DMS53 treated with DMSO at 0.1 percent for 48 hours (cell line): ENCODE data around the gene HOXD12.

Experiments used
- DNase-seq: peaks from one replicate; lab custom pipeline; 2025; ENCODE audit not compliant: unreplicated experiment; lab: John Stamatoyannopoulos, UW

Gene HOXD12

DNA sequence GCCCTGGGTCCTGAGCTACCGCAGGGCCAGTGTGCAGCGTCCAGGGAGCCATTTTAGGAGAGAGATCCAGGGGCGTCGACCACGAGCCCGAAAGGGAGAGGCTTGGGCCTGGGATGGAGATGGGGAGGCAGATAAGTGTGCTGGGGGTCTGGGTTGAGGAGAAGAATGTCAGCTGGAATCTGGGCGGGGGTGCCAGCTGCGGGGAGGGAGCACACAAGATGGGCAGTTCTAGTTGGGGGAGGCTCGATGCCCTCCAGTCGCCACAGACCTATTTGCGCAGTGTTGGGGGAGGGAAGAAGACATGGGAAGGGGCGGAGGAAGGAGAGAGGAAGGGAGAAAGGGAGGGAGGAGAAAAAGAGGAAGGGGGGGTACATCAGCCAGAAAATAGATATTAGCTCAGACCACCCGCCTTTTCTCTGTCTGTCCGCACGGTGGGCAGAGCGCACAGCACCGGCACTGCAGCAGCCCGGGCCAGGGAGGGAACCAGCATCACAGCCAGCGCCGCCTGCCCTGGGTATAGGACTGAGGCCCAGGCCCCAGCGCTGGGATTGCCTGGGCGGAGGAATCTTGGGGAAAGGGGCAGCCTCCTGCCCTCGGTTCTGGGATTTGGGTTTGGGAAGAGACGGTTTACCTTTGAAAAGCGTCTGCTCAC lies 5.6 kb downstream of the HOXD12 start:
- no peak for DNase-seq

DNA sequence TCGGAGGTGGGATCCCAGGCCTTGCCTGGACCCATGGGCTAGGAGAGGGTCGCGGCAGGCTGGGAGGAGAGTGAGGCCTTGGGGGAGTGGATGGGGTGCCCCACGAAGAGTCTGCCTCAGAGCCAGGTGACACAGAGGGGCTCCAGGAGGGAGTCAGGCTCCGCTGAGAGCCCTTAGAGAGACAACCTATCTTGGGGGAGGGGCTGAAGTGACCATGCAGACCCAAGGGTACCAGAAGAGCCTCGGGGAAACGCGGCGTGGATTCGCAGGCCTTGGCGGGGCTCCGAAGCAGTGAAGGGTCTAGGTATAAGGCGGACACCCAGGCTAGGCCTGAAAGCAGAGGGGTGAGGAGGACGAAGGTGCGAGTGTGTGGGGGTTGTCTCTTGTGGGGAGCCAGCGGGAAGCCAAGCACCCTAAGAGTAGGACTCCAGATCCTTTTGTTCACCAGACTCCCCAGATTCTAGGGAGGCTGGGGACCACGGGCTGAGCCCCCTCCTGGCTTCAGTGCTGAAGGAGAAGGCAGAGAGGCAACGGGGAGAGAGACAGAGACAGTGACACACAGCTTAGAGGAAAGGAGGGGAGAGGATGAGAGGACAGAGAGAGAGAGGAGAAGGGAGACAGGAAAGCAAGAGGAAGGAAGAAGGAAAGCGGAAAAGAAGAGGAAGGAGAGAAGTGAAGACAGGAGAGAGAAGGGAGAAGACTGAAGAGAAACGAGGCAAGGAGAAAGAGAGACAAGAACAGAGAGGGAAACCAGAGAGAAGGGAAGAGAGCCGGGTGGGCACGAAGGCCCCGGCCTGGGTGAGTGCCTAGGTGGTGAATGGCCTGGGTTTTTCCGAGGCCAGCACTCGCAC lies 6.4 kb downstream of the HOXD12 start:
- no peak for DNase-seq

GRCh38 chr2:176106581-176107539 lies 7.3 kb downstream of the HOXD12 start, which contains the start of gene HOXD11:
HOXD11 (plus strand) TSS chr2:176107280; CDS start chr2:176107356, 76 bp downstream.
- peak; percentile 65 for DNase-seq

- no peak for DNase-seq
Observed at GRCh38 chr2:176107731-176108181, 8.2 kb downstream of the HOXD12 start.

DNA sequence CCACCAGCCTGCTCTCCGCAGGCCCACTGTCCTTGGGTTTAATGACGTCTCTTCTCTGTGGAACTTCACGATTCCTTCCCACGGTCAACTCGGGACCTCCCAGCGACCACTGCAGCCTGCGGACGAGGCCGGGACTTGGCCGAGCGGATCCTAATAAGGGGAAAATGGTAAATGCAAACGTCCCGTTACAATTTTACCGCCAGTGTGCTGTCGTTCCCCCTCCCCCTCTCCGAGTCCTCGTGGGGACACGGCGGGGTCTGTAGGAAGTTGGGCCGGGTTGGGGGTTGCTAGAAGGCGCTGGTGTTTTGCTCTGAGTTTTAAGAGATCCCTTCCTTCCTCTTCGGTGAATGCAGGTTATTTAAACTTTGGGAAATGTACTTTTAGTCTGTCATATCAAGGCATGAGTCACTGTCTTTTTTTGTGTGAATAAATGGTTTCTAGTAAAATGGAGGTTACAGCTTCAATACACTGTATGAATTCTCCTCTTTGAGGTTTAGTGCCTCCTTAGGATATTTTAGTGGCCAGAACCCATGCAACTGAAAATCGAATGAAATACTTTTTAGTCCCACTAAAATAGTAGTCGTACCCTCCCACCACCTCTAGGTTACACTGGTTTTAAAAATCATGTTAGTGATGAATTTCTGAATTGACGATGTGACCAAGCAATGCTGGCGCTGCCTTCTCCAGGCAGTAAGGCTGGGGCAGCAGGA lies 9.8 kb downstream of the HOXD12 start:
- DNase-seq = no peak

DNA sequence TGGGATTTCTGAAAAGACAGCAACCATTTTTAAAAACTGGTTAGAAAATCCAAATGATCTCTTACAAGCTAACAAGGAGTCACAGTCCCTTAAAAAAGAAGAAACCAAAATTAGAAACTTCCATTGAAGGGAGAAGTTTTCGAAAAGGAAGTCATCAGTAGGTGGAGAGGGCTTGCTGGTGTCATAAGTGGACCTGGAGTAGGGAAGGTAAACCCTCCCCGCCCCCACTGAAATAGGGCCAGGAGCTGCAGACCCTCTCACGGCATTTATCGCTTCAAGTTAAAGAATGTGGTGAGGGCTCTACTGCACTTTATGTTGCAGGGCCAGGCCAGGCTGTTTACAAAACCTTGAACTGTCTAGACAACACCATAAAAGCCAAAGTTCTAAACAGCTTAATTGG lies 10.4 kb downstream of the HOXD12 start:
- no peak for DNase-seq

DNA sequence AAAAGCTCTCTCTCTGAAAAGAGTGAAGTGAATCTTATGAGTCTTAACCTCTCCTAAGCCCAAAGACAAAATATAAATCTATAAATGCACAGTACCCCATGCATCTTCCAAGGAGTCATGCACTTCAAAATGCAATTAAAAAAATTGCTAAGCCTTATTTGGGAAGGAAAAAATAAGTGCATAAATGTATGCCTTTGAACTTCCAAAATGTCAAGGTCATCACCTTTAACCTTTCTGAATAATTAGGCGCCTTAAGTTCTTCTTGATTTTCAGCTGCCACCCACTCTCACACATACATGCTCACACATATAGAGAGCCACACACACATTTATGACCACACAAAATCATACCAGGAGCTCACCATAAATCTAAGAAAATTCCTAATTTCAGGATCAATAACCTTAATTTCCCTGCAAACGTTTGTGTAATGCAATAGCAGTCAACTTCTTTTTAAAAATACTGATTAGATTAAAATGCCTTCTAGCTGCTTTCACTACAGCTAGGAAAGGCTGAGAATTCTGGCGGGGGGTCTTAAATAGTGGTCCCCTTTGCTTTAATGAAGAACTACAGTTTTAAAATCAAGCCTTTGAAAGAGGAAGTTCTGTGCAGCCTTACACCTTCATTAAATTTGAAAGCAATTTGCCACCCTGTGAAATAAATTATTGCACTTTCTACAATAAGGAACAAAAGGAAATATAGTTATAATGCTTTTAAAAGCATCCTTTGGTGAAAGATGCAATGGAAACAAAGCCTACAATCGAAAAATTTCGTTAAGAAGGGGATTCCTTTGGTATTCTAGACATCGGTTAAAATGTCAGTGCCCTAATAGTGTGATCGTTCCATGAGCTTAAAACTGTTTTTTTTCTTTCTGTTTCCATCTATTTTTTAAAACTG lies 11.1 kb downstream of the HOXD12 start:
- no peak for DNase-seq

GRCh38 chr2:176111309-176111663 lies 11.7 kb downstream of the HOXD12 start:
- peak; percentile 80 for DNase-seq

DNA sequence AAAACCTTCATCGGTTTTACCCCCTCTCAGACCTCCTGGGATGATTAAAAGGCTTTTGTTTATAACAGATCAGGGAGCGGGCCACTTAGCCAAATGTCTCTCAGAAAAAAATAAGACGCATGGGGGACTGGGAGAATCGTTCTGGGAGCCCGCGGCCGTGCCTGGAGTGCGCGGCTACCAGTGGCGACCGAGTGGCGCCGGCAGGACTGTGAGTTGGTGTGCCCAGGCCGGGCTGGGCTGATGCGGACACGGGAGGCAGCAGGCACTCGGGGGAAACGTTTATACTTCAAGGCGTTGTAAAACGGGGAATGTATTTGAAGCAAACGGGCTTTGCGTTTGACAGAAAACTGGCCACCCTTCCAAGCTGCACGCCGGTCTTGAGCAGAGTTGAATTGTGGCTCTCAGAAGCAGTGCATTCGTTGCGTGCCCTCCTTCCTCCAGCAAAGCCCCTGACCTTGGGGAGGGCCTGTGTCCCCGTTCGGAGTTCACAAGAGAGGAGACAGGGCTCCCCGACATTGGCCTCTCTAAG lies 12.3 kb downstream of the HOXD12 start:
- no peak for DNase-seq

DNA sequence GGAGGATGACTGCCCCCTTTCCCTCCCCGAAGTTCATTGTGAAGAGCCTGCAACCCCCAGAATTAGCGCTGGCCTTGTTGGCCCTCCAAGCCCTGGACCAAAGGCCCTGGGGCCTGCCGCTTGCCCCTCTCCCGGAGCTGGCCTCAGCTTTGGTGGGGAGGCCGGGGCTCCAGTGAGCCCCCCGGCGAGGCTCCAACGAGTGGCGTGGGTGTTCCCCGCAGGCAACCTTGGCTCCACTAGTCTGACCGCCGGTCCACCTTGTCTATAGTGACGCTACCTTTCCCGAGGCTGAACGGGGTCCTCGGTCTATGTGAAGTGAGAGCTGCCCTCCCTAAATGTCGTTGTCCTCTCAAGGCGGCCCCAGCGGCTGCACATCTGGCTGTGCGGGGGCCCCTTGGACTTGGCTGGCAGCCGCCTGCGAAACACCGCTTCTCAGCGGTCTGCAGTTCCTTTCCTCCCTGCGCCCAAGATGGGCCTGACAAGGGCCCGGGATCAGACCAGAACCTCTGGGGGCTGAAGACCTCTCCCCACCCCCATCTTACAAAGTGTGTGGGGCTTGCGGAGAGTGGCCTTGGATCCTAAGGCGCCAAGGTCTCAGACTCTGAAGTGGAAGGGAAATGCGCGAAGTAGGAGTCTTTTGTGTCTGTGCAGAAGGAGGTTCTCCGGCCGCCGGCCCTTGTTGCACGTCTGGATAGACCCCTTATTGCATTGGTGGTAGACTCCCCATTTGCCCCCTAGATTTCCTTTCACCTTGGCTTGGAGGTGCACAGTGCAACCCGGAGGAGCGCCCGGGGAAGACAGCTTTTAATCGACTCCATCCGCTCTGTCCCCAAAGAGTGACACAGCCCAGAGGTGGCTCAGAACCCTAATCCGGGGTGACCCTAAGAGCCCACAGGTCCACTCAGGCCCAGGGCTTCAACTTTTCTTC lies 13.0 kb downstream of the HOXD12 start:
- no peak for DNase-seq

DNA sequence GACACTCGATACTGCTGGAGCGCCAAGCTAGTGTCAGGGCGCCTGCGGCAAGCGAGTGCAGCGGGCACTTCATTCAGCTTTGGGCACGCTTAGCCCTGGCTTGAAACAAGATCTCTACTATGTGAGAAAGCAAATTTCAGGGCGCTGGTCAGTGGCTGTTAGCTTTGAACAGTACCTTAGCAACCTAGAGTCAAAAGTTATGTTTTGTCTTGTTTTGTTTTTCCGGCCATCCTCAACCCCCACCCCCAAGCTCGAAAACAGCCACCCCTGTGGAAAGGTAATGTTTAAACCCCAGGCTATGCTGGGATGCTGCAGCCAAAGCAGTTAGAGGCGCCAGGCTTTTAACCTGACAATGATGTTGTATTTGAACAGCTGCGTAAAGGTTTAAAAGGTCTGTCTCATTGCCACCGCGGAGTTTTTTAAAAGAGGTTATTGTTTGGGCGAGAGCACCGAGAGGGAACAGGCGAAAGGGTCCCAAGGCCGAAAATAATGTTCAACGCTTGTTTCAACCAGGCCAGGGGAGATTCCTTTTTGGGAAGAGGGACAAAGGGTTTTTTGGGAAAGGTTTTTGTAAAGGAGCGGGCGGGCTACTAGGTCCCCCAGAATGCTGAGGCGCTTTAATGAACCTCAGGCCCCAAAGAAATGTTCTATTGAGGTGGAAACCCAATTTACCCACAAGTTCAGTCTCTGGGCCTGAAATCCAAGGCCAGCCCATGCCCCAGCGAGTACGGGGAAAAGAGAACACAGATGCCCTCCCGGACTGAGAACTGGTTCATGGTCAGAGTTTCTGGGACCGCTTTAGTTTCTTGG lies 14.7 kb downstream of the HOXD12 start:
- DNase-seq = peak; percentile 79

- no peak for DNase-seq
Observed at GRCh38 chr2:176114930-176115625, 15.5 kb downstream of the HOXD12 start.

DNA sequence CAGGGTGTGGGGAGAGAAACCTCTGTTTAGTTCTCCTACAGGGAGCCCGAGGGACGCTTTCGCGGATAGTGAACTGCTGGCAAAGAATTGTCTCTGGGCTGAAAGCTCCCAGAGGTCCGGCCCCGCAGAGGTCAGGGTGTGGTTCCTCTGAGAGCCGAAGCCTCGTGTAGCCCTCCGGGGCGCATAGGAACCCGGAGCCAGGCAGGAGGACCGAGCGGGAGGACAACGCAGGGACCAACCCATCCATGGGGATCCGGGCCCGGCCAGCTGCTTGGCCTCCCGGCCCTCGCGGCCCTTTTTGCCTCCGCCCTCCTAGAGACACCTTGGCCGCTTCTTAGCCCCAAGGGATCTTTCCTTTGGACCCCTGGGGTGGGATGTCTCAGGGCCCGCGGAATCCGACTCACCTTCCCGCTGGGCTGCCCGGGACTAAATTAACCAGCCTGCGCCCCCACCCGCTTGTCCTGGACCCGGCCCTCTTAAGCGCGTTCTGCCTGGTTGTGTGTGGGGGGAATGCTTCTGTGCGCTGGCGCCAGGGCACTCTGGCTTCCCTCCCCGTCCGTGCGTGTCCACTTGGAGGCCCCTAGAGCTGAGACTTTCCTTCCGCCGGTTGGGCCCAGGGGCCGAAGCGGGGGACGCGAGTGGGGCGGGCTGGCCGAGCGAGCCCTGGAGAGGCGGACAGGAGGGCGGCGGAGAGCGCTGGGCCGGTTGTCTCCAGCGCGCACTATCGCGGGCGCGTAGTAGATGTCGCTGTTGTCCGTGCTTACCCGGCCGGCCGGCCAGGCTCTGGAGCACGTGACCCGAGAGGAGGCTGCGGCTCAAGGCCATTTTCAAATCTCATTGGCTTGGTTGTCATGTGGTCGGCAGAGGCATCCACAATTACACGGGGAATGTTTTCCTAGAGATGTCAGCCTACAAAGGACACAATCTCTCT lies 16.6 kb downstream of the HOXD12 start, which contains the start of gene HOXD10:
Gene HOXD10 (plus strand): TSS at position 896 of the 931 bp plus-strand sequence. CDS start 56 bp downstream, outside the sequence.
- DNase-seq = peak; percentile 55

- no peak for DNase-seq
Observed at GRCh38 chr2:176117162-176117822, 17.7 kb downstream of the HOXD12 start.

GRCh38 chr2:176117823-176118371 lies 18.3 kb downstream of the HOXD12 start:
- no peak for DNase-seq
